Loucy (cell line): Measurements from ENCODE around the gene KCNK3.

ENCODE experiments used
- H2AFZ ChIP-seq: fragments of 200-600 bp; sonication (generic); 2 replicates; pipeline ENCODE4 v1.6.0; 2016; ENCODE audit warnings: antibody characterized with exemption, mild to moderate bottlenecking, low read length, moderate library complexity
- H3F3A ChIP-seq: fragments of 200-600 bp; 2 replicates; pipeline ENCODE4 v1.6.0; 2016; ENCODE audit warnings: antibody characterized with exemption, low read depth, mild to moderate bottlenecking
- H3K27me3 ChIP-seq: fragments of 200-600 bp; sonication (generic); 2 replicates; pipeline ENCODE4 v1.6.1; 2014; ENCODE audit warnings: low read length, mild to moderate bottlenecking; ENCODE audit not compliant: insufficient read depth, poor library complexity, severe bottlenecking
- H3K36me3 ChIP-seq: fragments of 200-600 bp; sonication (generic); 2 replicates; pipeline ENCODE4 v1.6.1; 2016; ENCODE audit warnings: low read length; ENCODE audit not compliant: insufficient read depth
- H3K4me1 ChIP-seq: fragments of 200-600 bp; sonication (generic); 2 replicates; pipeline ENCODE4 v1.5.1; 2014; ENCODE audit warnings: low read length, mild to moderate bottlenecking; ENCODE audit not compliant: insufficient read depth, poor library complexity, severe bottlenecking
- H3K4me2 ChIP-seq: fragments of 200-600 bp; sonication (generic); 2 replicates; pipeline ENCODE4 v1.6.0; 2014; ENCODE audit warnings: antibody characterized with exemption, low read length, low read depth, mild to moderate bottlenecking; ENCODE audit not compliant: poor library complexity, severe bottlenecking
- H3K4me3 ChIP-seq: fragments of 200-600 bp; sonication (generic); 2 replicates; pipeline ENCODE4 v1.5.1; 2014; ENCODE audit warnings: low read length, mild to moderate bottlenecking, mixed read lengths; ENCODE audit not compliant: poor library complexity, severe bottlenecking
- H3K79me2 ChIP-seq: fragments of 200-600 bp; sonication (generic); 2 replicates; pipeline ENCODE4 v1.6.1; 2014; ENCODE audit warnings: low read length; ENCODE audit not compliant: insufficient read depth
- H3K9ac ChIP-seq: fragments of 200-600 bp; sonication (generic); 2 replicates; pipeline ENCODE4 v1.6.0; 2014; ENCODE audit warnings: mild to moderate bottlenecking, low read depth, low read length, moderate library complexity; ENCODE audit not compliant: poor library complexity, severe bottlenecking
- H3K9me2 ChIP-seq: fragments of 200-600 bp; sonication (generic); replicated peaks from 2 replicates; pipeline ENCODE4 v1.6.1; 2016; ENCODE audit warnings: low read depth, low read length, mixed read lengths
- H3K9me3 ChIP-seq: fragments of 200-600 bp; sonication (generic); 2 replicates; pipeline ENCODE4 v1.6.1; 2014; ENCODE audit warnings: mild to moderate bottlenecking, antibody characterized with exemption, low read length, low read depth; ENCODE audit not compliant: insufficient read depth
- H4K20me1 ChIP-seq: fragments of 200-600 bp; sonication (generic); 2 replicates; pipeline ENCODE4 v1.6.0; 2014; ENCODE audit warnings: antibody characterized with exemption, low read length, mild to moderate bottlenecking; ENCODE audit not compliant: insufficient read depth, poor library complexity, severe bottlenecking
- EZH2phosphoT487 ChIP-seq: fragments of 200-600 bp; IDR thresholded peaks from 2 replicates; pipeline ENCODE4 v1.6.1; 2018; ENCODE audit warnings: antibody characterized with exemption, mild to moderate bottlenecking, moderate library complexity, borderline replicate concordance
- TF ChIP-seq, protein P1 (sequence below): fragments of 200-600 bp; sonication (generic); conservative IDR thresholded peaks from 2 replicates; pipeline ENCODE4 v1.5.1; 2014; ENCODE audit warnings: mild to moderate bottlenecking, antibody characterized with exemption, low read length

KCNK3 gene

DNA sequence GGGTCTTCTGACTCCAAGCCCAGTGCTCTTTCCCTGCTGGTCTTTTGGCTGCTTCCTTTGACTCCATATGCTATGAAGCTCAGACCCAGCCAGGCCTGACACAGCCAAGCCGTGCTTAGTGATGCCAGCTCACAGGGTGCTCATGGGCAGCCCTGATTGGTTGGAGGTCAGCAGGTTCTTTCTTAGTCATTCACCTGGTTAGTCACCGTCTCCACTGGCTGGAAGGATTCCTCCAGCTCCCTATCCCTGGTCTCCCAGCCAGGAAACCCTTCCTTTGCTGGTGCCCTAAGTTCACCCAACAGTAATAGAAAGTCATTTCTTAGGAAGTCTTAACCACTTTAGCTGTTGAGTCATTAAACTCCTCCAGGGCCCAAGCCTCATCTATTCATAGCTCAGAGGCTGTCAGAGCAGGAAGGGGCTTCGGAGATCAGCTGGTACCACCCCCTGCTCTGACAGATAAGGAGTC is 3.9 kb downstream of the KCNK3 start:
- no peak overlapping the region for H2AFZ ChIP-seq
- no peaks in the 10 kb centered on the region for H3K36me3 ChIP-seq
- H3K27me3 ChIP-seq, result no peaks in the 10 kb centered on the region
- H3K4me3 ChIP-seq, result no peak overlapping the region
- no peak overlapping the region for H3K4me2 ChIP-seq
- no peak overlapping the region for H3K9ac ChIP-seq
- no peaks in the 10 kb centered on the region for H3K9me2 ChIP-seq
- H3K9me3 ChIP-seq, result no peaks in the 10 kb centered on the region
- H3K4me1 ChIP-seq, result peaks cover 3% of the 10 kb centered on the region
- H4K20me1 ChIP-seq, result no peaks in the 10 kb centered on the region
- no peak for TF ChIP-seq EZH2phosphoT487
- TF ChIP-seq, protein P1, sequence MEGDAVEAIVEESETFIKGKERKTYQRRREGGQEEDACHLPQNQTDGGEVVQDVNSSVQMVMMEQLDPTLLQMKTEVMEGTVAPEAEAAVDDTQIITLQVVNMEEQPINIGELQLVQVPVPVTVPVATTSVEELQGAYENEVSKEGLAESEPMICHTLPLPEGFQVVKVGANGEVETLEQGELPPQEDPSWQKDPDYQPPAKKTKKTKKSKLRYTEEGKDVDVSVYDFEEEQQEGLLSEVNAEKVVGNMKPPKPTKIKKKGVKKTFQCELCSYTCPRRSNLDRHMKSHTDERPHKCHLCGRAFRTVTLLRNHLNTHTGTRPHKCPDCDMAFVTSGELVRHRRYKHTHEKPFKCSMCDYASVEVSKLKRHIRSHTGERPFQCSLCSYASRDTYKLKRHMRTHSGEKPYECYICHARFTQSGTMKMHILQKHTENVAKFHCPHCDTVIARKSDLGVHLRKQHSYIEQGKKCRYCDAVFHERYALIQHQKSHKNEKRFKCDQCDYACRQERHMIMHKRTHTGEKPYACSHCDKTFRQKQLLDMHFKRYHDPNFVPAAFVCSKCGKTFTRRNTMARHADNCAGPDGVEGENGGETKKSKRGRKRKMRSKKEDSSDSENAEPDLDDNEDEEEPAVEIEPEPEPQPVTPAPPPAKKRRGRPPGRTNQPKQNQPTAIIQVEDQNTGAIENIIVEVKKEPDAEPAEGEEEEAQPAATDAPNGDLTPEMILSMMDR, result no peak
- no peaks in the 10 kb centered on the region for H3K79me2 ChIP-seq
- H3F3A ChIP-seq, result no peaks in the 10 kb centered on the region

DNA sequence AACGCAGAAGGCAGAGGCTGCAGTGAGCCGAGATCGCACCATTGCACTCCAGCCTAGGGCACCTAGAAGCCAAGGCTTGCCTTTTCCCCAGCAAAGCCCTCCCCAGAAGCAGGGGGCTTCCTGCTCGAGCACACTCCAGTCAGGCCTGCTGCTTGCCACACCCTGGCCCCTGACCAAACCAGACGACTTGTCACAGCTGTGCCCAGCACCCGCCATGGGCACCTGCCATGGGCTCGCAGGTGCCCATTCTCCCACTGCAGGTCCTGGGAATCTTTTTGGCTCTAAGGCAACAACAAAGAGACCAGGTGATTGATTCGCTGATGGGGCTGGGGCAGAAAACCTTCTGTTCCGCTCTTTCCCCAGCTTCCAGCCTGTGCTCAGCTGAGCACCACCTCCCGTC is 4.9 kb downstream of the KCNK3 start:
- H3K9me2 ChIP-seq, result no peaks in the 10 kb centered on the region
- H3K4me1 ChIP-seq, result peaks cover 9% of the 10 kb centered on the region
- H3K27me3 ChIP-seq, result no peaks in the 10 kb centered on the region
- H3K9me3 ChIP-seq, result no peaks in the 10 kb centered on the region
- no peaks in the 10 kb centered on the region for H3K79me2 ChIP-seq
- H4K20me1 ChIP-seq, result no peaks in the 10 kb centered on the region
- H3K4me3 ChIP-seq, result no peak overlapping the region
- no peak overlapping the region for H2AFZ ChIP-seq
- H3K4me2 ChIP-seq, result no peak overlapping the region
- TF ChIP-seq, protein P1, result no peak
- no peak for TF ChIP-seq EZH2phosphoT487
- no peaks in the 10 kb centered on the region for H3K36me3 ChIP-seq
- H3F3A ChIP-seq, result no peaks in the 10 kb centered on the region
- H3K9ac ChIP-seq, result no peak overlapping the region

DNA sequence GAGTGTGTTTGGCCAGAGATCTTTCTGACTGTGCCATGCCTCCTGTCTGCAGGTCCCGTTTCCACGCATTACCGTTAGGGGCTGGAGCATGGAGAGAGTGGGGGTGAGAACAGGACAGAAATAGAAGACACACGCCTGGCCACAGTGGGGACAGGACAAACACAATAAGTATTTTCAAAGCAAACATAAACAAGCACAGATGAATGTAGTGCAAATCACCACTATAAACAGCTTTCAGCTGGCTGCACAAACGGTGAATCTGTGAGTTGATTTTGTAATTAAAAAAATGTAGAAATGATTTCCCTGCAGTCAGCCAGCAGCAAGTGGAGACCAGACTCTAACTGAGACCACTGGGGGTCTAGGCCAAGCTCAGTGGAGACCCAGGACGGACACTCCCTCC is 6.8 kb downstream of the KCNK3 start:
- no peaks in the 10 kb centered on the region for H3K79me2 ChIP-seq

More for the DNA sequence above, 6.8 kb downstream of the KCNK3 start:
- H3K4me1 ChIP-seq, result peaks cover 9% of the 10 kb centered on the region
- no peaks in the 10 kb centered on the region for H3K9me3 ChIP-seq
- H3K4me2 ChIP-seq, result no peak overlapping the region
- H3K36me3 ChIP-seq, result no peaks in the 10 kb centered on the region
- no peak overlapping the region for H3K9ac ChIP-seq
- H4K20me1 ChIP-seq, result no peaks in the 10 kb centered on the region
- TF ChIP-seq EZH2phosphoT487, result no peak
- TF ChIP-seq, protein P1, result no peak
- no peaks in the 10 kb centered on the region for H3K9me2 ChIP-seq
- H3K4me3 ChIP-seq, result no peak overlapping the region
- H3F3A ChIP-seq, result no peaks in the 10 kb centered on the region
- no peak overlapping the region for H2AFZ ChIP-seq
- H3K27me3 ChIP-seq, result no peaks in the 10 kb centered on the region
